ENCODE results near the gene CRB1.
"Not testable (repeated sequence)": the region's sequence is repeated elsewhere in the genome, so short reads cannot be mapped to it uniquely, and the experiment has no call there.

CRB1 gene

GRCh38 chr1:197466813-197467212, 198.8 kb downstream of the CRB1 start:
- DNase-seq = no peak

- no peak for DNase-seq
These were observed 199.8 kb downstream of the CRB1 start for GRCh38 chr1:197467881-197468280.

GRCh38 chr1:197468543-197469175, 200.6 kb downstream of the CRB1 start:
- no peak for DNase-seq

GRCh38 chr1:197469620-197470210, 201.7 kb downstream of the CRB1 start:
- DNase-seq = peak; percentile 9 to 41 (median 38)

GRCh38 chr1:197470330-197470729, 202.3 kb downstream of the CRB1 start:
- DNase-seq = no peak

GRCh38 chr1:197471248-197471985, 203.4 kb downstream of the CRB1 start:
- DNase-seq = no peak

- DNase-seq = no peak
These were observed 204.1 kb downstream of the CRB1 start for GRCh38 chr1:197472141-197472540.

- no peak for DNase-seq
These were observed 212.4 kb downstream of the CRB1 start for GRCh38 chr1:197480446-197480845.

- peak in 3 of 4 experiments; percentile 10 to 12 (median 12) for DNase-seq
These were observed 213.0 kb downstream of the CRB1 start for GRCh38 chr1:197481101-197481500.

- peak; percentile 23 to 57 (median 44) for DNase-seq
These were observed 217.7 kb downstream of the CRB1 start for GRCh38 chr1:197485790-197486189.

- DNase-seq = no peak
These were observed 218.9 kb downstream of the CRB1 start for GRCh38 chr1:197486946-197487345.

- not testable (repeated sequence) for DNase-seq
These were observed 223.5 kb downstream of the CRB1 start for GRCh38 chr1:197491505-197491904.

- no peak for DNase-seq
These were observed 228.7 kb downstream of the CRB1 start for GRCh38 chr1:197496722-197497121.

- DNase-seq = no peak
These were observed 242.8 kb downstream of the CRB1 start for GRCh38 chr1:197510691-197511378.

- DNase-seq = no peak
These were observed 247.4 kb downstream of the CRB1 start for GRCh38 chr1:197515421-197515820.

GRCh38 chr1:197519741-197520334, 251.8 kb downstream of the CRB1 start:
- DNase-seq = peak in 2 of 4 experiments; percentile 7 to 24

- DNase-seq = peak; percentile 29 to 58 (median 48)
These were observed 253.2 kb downstream of the CRB1 start for GRCh38 chr1:197521118-197521739.

GRCh38 chr1:197526736-197527371, 258.8 kb downstream of the CRB1 start:
- DNase-seq = peak in 2 of 4 experiments; percentile 60 to 81
